Stimulated activated effector memory CD8-positive, alpha-beta T cell treated with anti-CD3 and anti-CD28 coated beads, Interleukin-12 subunit alpha, Interleukin-12 subunit beta, amount 100 ng/mL, for 72 hours (primary cell): ENCODE data around the gene MRGPRE.
A peak's percentile ranks its signal among the peaks of the same experiment; 100 is the strongest.

Experiments
- ATAC-seq: fragments of 150-1000 bp; cut with Tn5 transposase; 2 replicates; pipeline ENCODE4 v1.10.0; 2021
- DNase-seq, 2 donors: peaks; one replicate each; pipeline ENCODE4 v3.0.0; 2021 to 2022; ENCODE audit warnings: low spot score in 2 of 2
- H3K27ac Mint-ChIP-seq: one replicate; pipeline ENCODE4 v1.8.0; 2022; ENCODE audit warnings: mild to moderate bottlenecking, mixed read lengths
- H3K36me3 Mint-ChIP-seq: one replicate; pipeline ENCODE4 v1.8.0; 2022; ENCODE audit warnings: mild to moderate bottlenecking, mixed read lengths
- H3K4me1 Mint-ChIP-seq: one replicate; pipeline ENCODE4 v1.8.0; 2022; ENCODE audit warnings: mixed read lengths
- H3K4me3 Mint-ChIP-seq: one replicate; pipeline ENCODE4 v1.8.0; 2022; ENCODE audit warnings: mild to moderate bottlenecking, mixed read lengths
- H3K9me3 Mint-ChIP-seq: one replicate; pipeline ENCODE4 v1.8.0; 2022; ENCODE audit warnings: mixed read lengths

Gene MRGPRE

GRCh38 chr11:3186166-3186953, 45.9 kb downstream of the MRGPRE start:
- Mint-ChIP-seq H3K27ac (no peak overlapping the region), H3K36me3 (no peaks in the 10 kb centered on the region), H3K4me1 (no peaks in the 10 kb centered on the region), H3K9me3 (no peaks in the 10 kb centered on the region), H3K4me3 (no peak overlapping the region)
- ATAC-seq, result no peak
- no peak for DNase-seq

DNA sequence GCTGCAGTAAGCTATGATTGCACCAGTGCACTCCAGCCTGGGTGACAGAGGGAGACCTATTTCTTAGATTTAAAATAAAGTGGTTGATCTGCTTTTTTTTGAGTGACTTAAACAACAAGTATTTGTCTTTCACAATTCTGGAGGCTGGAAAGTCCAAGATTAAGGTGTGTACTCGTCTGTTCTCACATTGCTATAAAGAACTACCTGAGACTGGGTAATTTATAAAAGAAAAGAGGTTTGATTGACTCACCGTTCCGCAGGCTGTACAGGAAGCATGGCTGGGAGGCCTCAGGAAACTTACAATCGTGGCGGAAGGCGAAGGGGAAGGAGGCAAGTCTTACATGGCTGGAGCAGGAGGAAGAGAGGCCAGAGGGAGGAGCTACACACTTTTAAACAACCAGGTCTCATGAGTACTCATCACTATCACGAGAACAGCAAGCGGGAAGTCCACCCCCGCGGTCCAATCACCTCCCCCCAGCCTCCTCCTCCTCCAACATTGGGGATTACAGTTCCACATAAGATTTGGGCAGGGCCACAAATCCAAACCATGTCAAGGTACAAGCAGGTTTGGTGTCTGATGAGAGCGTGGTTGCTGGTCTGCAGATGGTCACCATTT, 47.4 kb downstream of the MRGPRE start:
- H3K4me1 Mint-ChIP-seq, result no peaks in the 10 kb centered on the region
- no peaks in the 10 kb centered on the region for H3K36me3 Mint-ChIP-seq
- DNase-seq (no peak), ATAC-seq (no peak)
- H3K27ac Mint-ChIP-seq, result no peak overlapping the region
- no peaks in the 10 kb centered on the region for H3K9me3 Mint-ChIP-seq
- no peak overlapping the region for H3K4me3 Mint-ChIP-seq

- no peak for ATAC-seq
- Mint-ChIP-seq H3K36me3 (no peaks in the 10 kb centered on the region), H3K4me1 (no peaks in the 10 kb centered on the region), H3K4me3 (no peak overlapping the region), H3K9me3 (no peaks in the 10 kb centered on the region), H3K27ac (no peak overlapping the region)
- no peak for DNase-seq
Observed at GRCh38 chr11:3183523-3183922, 48.7 kb downstream of the MRGPRE start.

DNA sequence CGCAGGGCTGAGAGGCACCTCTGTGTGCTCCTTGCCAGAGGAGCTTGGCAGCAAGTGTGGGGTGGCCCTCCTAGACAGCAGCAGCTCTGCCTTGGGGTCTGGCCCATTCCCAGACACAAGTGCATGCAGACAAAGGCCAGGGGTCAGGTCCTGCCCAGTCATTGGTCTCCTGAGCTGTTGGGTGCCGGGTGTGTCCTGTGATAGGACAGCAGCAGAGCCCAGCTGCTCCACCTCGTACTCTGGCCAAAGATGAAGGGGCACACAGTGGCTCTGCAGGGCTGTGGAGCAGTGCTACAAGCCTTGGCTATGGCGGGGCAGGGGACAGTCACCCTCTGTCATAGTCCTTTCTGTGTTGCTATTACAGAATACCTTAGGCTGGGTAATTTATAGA, 49.8 kb downstream of the MRGPRE start:
- no peaks in the 10 kb centered on the region for H3K36me3 Mint-ChIP-seq
- H3K4me3 Mint-ChIP-seq, result no peak overlapping the region
- no peaks in the 10 kb centered on the region for H3K4me1 Mint-ChIP-seq
- no peak overlapping the region for H3K27ac Mint-ChIP-seq
- no peak for ATAC-seq
- H3K9me3 Mint-ChIP-seq, result no peaks in the 10 kb centered on the region
- DNase-seq, result no peak

DNA sequence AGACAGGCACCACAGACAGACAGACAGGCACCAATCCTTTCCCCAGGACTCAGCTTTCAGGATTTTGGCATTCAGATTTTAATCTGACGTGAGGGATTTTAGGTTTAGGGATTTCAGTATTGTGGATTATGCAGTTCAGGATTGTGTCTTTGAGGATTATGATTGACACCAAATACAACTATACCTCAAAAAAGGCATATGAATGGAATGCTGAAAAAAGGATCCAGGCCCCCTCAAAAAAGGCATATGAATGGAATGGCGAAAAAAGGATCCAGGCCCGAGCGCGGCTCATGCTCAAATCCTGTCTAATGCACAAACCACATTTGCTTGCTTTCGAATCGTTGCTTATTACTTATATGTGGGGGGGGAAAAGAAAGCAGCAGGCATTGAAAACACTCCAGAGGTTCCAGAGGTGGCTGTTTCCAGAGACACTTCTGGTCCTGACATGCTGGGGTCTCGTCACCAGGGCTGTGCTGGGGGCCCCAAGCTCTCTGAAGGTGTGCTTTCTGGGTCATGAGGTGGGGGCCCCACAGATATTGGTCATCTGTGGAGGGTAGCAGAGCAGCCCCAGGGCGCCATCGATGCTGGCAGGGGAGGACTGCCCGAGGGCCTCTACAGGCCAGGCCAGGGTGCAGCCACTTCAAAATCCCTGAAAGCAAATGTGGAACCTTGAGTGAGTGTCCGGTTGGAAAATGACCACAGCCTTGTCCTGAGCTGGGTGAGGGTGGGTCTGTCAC, 50.3 kb downstream of the MRGPRE start:
- DNase-seq (no peak), ATAC-seq (peak; percentile 16)
- H3K4me1 Mint-ChIP-seq, result no peaks in the 10 kb centered on the region
- no peak overlapping the region for H3K4me3 Mint-ChIP-seq
- H3K9me3 Mint-ChIP-seq, result no peaks in the 10 kb centered on the region
- no peak overlapping the region for H3K27ac Mint-ChIP-seq
- no peaks in the 10 kb centered on the region for H3K36me3 Mint-ChIP-seq

GRCh38 chr11:3180869-3181268, 51.3 kb downstream of the MRGPRE start:
- no peak for ATAC-seq
- DNase-seq, result no peak
- Mint-ChIP-seq H3K9me3 (peaks cover 2% of the 10 kb centered on the region), H3K36me3 (no peaks in the 10 kb centered on the region), H3K4me1 (no peaks in the 10 kb centered on the region), H3K4me3 (no peak overlapping the region), H3K27ac (no peak overlapping the region)

GRCh38 chr11:3178349-3178748, 53.9 kb downstream of the MRGPRE start:
- Mint-ChIP-seq H3K4me1 (no peaks in the 10 kb centered on the region), H3K27ac (no peak overlapping the region)

GRCh38 chr11:3177931-3178330, 54.3 kb downstream of the MRGPRE start:
- H3K9me3 Mint-ChIP-seq, result peaks cover 7% of the 10 kb centered on the region
- DNase-seq (no peak), ATAC-seq (peak; percentile 45)
- no peak overlapping the region for H3K4me3 Mint-ChIP-seq
- no peak overlapping the region for H3K27ac Mint-ChIP-seq
- no peaks in the 10 kb centered on the region for H3K36me3 Mint-ChIP-seq
- H3K4me1 Mint-ChIP-seq, result no peaks in the 10 kb centered on the region

More at GRCh38 chr11:3178349-3178748, 53.9 kb downstream of the MRGPRE start:
- no peak overlapping the region for H3K4me3 Mint-ChIP-seq
- H3K36me3 Mint-ChIP-seq, result no peaks in the 10 kb centered on the region
- ATAC-seq, result no peak
- no peak for DNase-seq
- peaks cover 7% of the 10 kb centered on the region for H3K9me3 Mint-ChIP-seq
